Ovary (tissue), 9 donors: ENCODE data around the gene SH3RF1. TPM values are rescaled to one million over a fixed set of nuclear protein-coding genes. Genes with fewer than 3 reads are reported as not detected.
A peak's percentile ranks its signal among the peaks of the same experiment; 100 is the strongest.

Experiments
- DNase-seq, 5 donors: peaks; one replicate each; pipeline ENCODE4 v3.0.0-alpha.2; 2019 to 2020
- H3K27ac ChIP-seq, 2 donors: fragments of 200-600 bp; one replicate each; pipeline versions ENCODE4 v1.5.1 to v1.8.0; 2019 to 2022
- H3K27me3 ChIP-seq: fragments of 200-600 bp; one replicate; pipeline ENCODE4 v1.8.0; 2022
- H3K36me3 ChIP-seq: fragments of 200-600 bp; sonication (generic); one replicate; pipeline ENCODE4 v1.5.1; 2019
- H3K4me1 ChIP-seq: one replicate; pipeline ENCODE4 v1.8.1; 2013; ENCODE audit warnings: mild to moderate bottlenecking, moderate library complexity; ENCODE audit not compliant: insufficient read depth
- H3K4me3 ChIP-seq: fragments of 200-600 bp; sonication (generic); one replicate; pipeline ENCODE4 v1.5.1; 2017
- H3K9me3 ChIP-seq, 2 donors: fragments of 200-600 bp in 1 of 2; sonication (generic) in 1 of 2; one replicate each; pipeline versions ENCODE4 v1.5.1 to v1.8.1; 2013 to 2019; ENCODE audit warnings: mild to moderate bottlenecking in 1 of 2, moderate library complexity in 1 of 2
- CTCF ChIP-seq, 3 donors: fragments of 450-650 bp in 2 of 3; fragments of 200-600 bp in 1 of 3; IDR thresholded peaks; one replicate each; pipeline versions ENCODE4 v1.5.1 to v1.8.0; 2016 to 2022; ENCODE audit warnings: antibody characterized with exemption in 3 of 3, mild to moderate bottlenecking in 1 of 3
- EP300 ChIP-seq: sonication (generic); formaldehyde crosslinking; IDR thresholded peaks from one replicate; pipeline ENCODE4 v1.6.1; 2017; ENCODE audit warnings: antibody characterized with exemption
- POLR2A ChIP-seq: fragments of 450-650 bp; IDR thresholded peaks from one replicate; pipeline ENCODE4 v1.6.1; 2017; ENCODE audit warnings: antibody characterized with exemption, mild to moderate bottlenecking, moderate library complexity
- WGBS, 3 donors: extraction: QIAGEN DNeasy Blood & Tissue Kit in 1 of 3; methylation state at CpG; one replicate each; pipeline versions ENCODE4 v1.1.5 to v1.1.7; 2013 to 2017; 5-methylcytosine and 5-hydroxymethylcytosine counted together
- intact Hi-C, 4 donors: fragments of 100-400 bp; cut with DNase I; formaldehyde crosslinking; loops; one replicate each; pipeline versions ENCODE4 v1.11.0 to v1.15.1; 2022 to 2023
- polyA plus RNA-seq, 2 donors: library from polyadenylated mRNA; stranded (reverse); fragments of 200-250 nt in 1 of 2; fragments of 350-450 nt in 1 of 2; fragmentation: Illumina TruSeq in 1 of 2; extraction: RNeasy Lipid Tissue Mini Kit (QIAGEN cat#74804) in 1 of 2; gene quantifications; one replicate each; pipeline ENCODE4 v1.2.3, GENCODE V29; 2013 to 2014
- total RNA-seq, 7 donors: library from RNA; depleted of rRNA in 2 of 7; stranded (reverse); fragments of >200 nt in 2 of 7; fragmentation: NEBNext Ultra II Directional in 3 of 7; extraction: Animal tissue kit (Norgen Biotek cat#: 25700) in 3 of 7; gene quantifications; one replicate each; pipeline versions ENCODE4 v1.1.0 to v1.2.4, GENCODE V29; 2016 to 2023
- donor health status: DM: no; HTN: no; CAD: no; lungs with moderate emphysema.
- donor health status: DM: no; HTN: no; CAD: no.
- donor health status: Bipolar disorder and iron deficiency.
- donor health status: DM: yes; HTN: yes; CAD: no.
- donor health status: DM: no; HTN: no; CAD: no.
- donor health status: DM: yes; HTN: yes; CAD: no.

SH3RF1 gene
- total and polyA plus RNA-seq, 9 donors, result 8.2 to 32.6 (median 22.3) TPM

GRCh38 chr4:169163495-169163894 lies 107.3 kb downstream of the SH3RF1 start:
- H3K4me1 ChIP-seq, result peaks cover 4% of the 10 kb centered on the region
- WGBS, 3 donors, result 92 to 95% (median 92%) methylated on average over 4 of the region's 4 CpGs
- H3K4me3 ChIP-seq, result no peak overlapping the region
- DNase-seq, result no peak
- TF ChIP-seq POLR2A, result no peak
- no peak for TF ChIP-seq EP300
- TF ChIP-seq CTCF (IDR thresholded peaks at IDR 0.05), result no peak
- H3K27ac ChIP-seq, result no peak overlapping the region
- H3K36me3 ChIP-seq, result no peaks in the 10 kb centered on the region
- intact Hi-C loops, result no loop called here
- H3K9me3 ChIP-seq, result no peaks in the 10 kb centered on the region
- H3K27me3 ChIP-seq, result no peaks in the 10 kb centered on the region

GRCh38 chr4:169160825-169161224 lies 109.9 kb downstream of the SH3RF1 start:
- Histone ChIP-seq H3K36me3 (no peaks in the 10 kb centered on the region), H3K27me3 (no peaks in the 10 kb centered on the region), H3K4me1 (peaks cover 4% of the 10 kb centered on the region), H3K9me3 (no peaks in the 10 kb centered on the region), H3K27ac (no peak overlapping the region), H3K4me3 (no peak overlapping the region)
- 27 to 44% (median 33%) methylated on average over 3 of the region's 3 CpGs for WGBS, 3 donors
- DNase-seq, result peak in 2 of 5 donors; percentile 42 to 44
- no peak for TF ChIP-seq POLR2A
- TF ChIP-seq CTCF (IDR thresholded peaks at IDR 0.05), result no peak
- no peak for TF ChIP-seq EP300
- intact Hi-C loops, result no loop called here

- H3K4me1 ChIP-seq, result peaks cover 2% of the 10 kb centered on the region
- TF ChIP-seq CTCF (IDR thresholded peaks at IDR 0.05) (no peak), EP300 (no peak), POLR2A (no peak)
- H3K4me3 ChIP-seq, result no peak overlapping the region
- H3K27me3 ChIP-seq, result no peaks in the 10 kb centered on the region
- intact Hi-C loops, result no loop called here
- H3K9me3 ChIP-seq, result no peaks in the 10 kb centered on the region
- 78 to 86% (median 84%) methylated on average over 3 of the region's 3 CpGs for WGBS, 3 donors
- no peaks in the 10 kb centered on the region for H3K36me3 ChIP-seq
- no peak overlapping the region for H3K27ac ChIP-seq
- DNase-seq, result no peak
Observed at GRCh38 chr4:169159624-169160171, 111.1 kb downstream of the SH3RF1 start.

- no peak overlapping the region for H3K27ac ChIP-seq
- peaks cover 2% of the 10 kb centered on the region for H3K4me1 ChIP-seq
- DNase-seq, result no peak
- H3K27me3 ChIP-seq, result no peaks in the 10 kb centered on the region
- no peaks in the 10 kb centered on the region for H3K36me3 ChIP-seq
- no peak overlapping the region for H3K4me3 ChIP-seq
- 93 to 98% (median 94%) methylated on average over 2 of the region's 2 CpGs for WGBS, 3 donors
- H3K9me3 ChIP-seq, result no peaks in the 10 kb centered on the region
- intact Hi-C loops, result no loop called here
- TF ChIP-seq CTCF (IDR thresholded peaks at IDR 0.05), result no peak
- TF ChIP-seq POLR2A, result no peak
- TF ChIP-seq EP300, result no peak
Observed at GRCh38 chr4:169158861-169159260, 111.9 kb downstream of the SH3RF1 start.
